Esophagus muscularis mucosa (tissue), 4 donors: ENCODE measurements around the gene JAK3. TPM values are rescaled to one million over a fixed set of nuclear protein-coding genes. Genes with fewer than 3 reads are reported as not detected.
"Not testable (repeated sequence)": the region's sequence is repeated elsewhere in the genome, so short reads cannot be mapped to it uniquely, and the experiment has no call there.

Experiments
- DNase-seq: peaks from one replicate; pipeline ENCODE4 v3.0.0-alpha.2; 2017; ENCODE audit errors: extremely low spot score
- H3K27ac ChIP-seq, 4 donors: fragments of 200-600 bp; sonication (generic); replicated peaks in 1 of 4; 1 replicate in 3 of 4; 2 replicates in 1 of 4; pipeline ENCODE4 v1.5.1; 2016 to 2019; ENCODE audit warnings: mild to moderate bottlenecking in 1 of 4
- H3K27me3 ChIP-seq, 4 donors: fragments of 200-600 bp; sonication (generic); one replicate each; pipeline versions ENCODE4 v1.5.1 to v1.6.0; 2016 to 2019
- H3K36me3 ChIP-seq, 4 donors: fragments of 200-600 bp; sonication (generic); one replicate each; pipeline ENCODE4 v1.5.1; 2016 to 2019
- H3K4me1 ChIP-seq, 4 donors: fragments of 200-600 bp; sonication (generic); one replicate each; pipeline ENCODE4 v1.5.1; 2016 to 2019
- H3K4me3 ChIP-seq, 4 donors: fragments of 200-600 bp; sonication (generic); 1 replicate in 2 of 4; 2 replicates in 2 of 4; pipeline ENCODE4 v1.5.1; 2016 to 2019; ENCODE audit warnings: mild to moderate bottlenecking in 4 of 4, moderate library complexity in 1 of 4
- H3K9me3 ChIP-seq, 4 donors: fragments of 200-600 bp; sonication (generic); 1 replicate in 3 of 4; 2 replicates in 1 of 4; pipeline ENCODE4 v1.5.1; 2016 to 2019
- CTCF ChIP-seq, 3 experiments: fragments of 200-600 bp in 2 of 3; fragments of 450-650 bp in 1 of 3; sonication (generic) in 2 of 3; IDR thresholded peaks; one replicate each; pipeline ENCODE4 v1.5.1; 2017 to 2019; ENCODE audit warnings: antibody characterized with exemption in 3 of 3, mild to moderate bottlenecking in 2 of 3, moderate library complexity in 1 of 3
- EP300 ChIP-seq: sonication (generic); formaldehyde crosslinking; IDR thresholded peaks from one replicate; pipeline ENCODE4 v1.6.1; 2017; ENCODE audit warnings: antibody characterized with exemption
- POLR2A ChIP-seq: fragments of 450-650 bp; IDR thresholded peaks from one replicate; pipeline ENCODE4 v1.6.1; 2017; ENCODE audit warnings: antibody characterized with exemption, moderate library complexity, mild to moderate bottlenecking, low read depth
- POLR2AphosphoS5 ChIP-seq, 2 donors: sonication (generic); formaldehyde crosslinking; IDR thresholded peaks; one replicate each; pipeline ENCODE4 v1.6.1; 2017; ENCODE audit warnings: antibody characterized with exemption in 2 of 2
- WGBS: methylation state at CpG from one replicate; pipeline ENCODE4 v1.1.5; 2018; 5-methylcytosine and 5-hydroxymethylcytosine counted together
- intact Hi-C: fragments of 100-400 bp; cut with DNase I; formaldehyde crosslinking; loops from one replicate; pipeline ENCODE4 v1.15.1; 2023
- total RNA-seq, 4 donors: library from RNA; depleted of rRNA; stranded (reverse); fragments of >200 nt; gene quantifications; one replicate each; pipeline versions ENCODE4 v1.1.0 to v1.2.1, GENCODE V29; 2016

The JAK3 gene
- total RNA-seq, 4 donors from 2014 or later, result 2.1 to 8.9 (median 3.4) TPM

- no peaks in the 10 kb centered on the region for H3K4me1 ChIP-seq
- DNase-seq, result no peak
- peaks cover 0 to 83% (median 0%) of the 10 kb centered on the region in 4 donors for H3K27me3 ChIP-seq
- no peak for TF ChIP-seq CTCF (IDR thresholded peaks at IDR 0.05)
- no peak for TF ChIP-seq POLR2A
- H3K27ac ChIP-seq, result no peak overlapping the region
- H3K4me3 ChIP-seq, result no peak overlapping the region
- intact Hi-C loops, result no loop called here
- WGBS, result 67% methylated on average over 9 of the region's 12 CpGs
- H3K9me3 ChIP-seq, result no peaks in the 10 kb centered on the region
- H3K36me3 ChIP-seq, result no peaks in the 10 kb centered on the region
These were observed 45.5 kb downstream of the JAK3 start for GRCh38 chr19:17802137-17802858.

- H3K4me1 ChIP-seq, H3K4me3 ChIP-seq, H3K27ac ChIP-seq, DNase-seq, intact Hi-C loops, H3K36me3 ChIP-seq, H3K9me3 ChIP-seq: not testable (repeated sequence)
- WGBS, result 80% methylated on average over 3 of the region's 3 CpGs
- peaks cover 3 to 90% (median 22%) of the 10 kb centered on the region in 4 donors for H3K27me3 ChIP-seq
These were observed 49.2 kb downstream of the JAK3 start for GRCh38 chr19:17798599-17798998.

GRCh38 chr19:17797424-17798201 lies 50.2 kb downstream of the JAK3 start:
- peaks cover 3 to 93% (median 25%) of the 10 kb centered on the region in 4 donors for H3K27me3 ChIP-seq
- H3K36me3 ChIP-seq, result no peaks in the 10 kb centered on the region
- DNase-seq, result no peak
- no peaks in the 10 kb centered on the region for H3K9me3 ChIP-seq
- TF ChIP-seq EP300, result no peak
- TF ChIP-seq CTCF (IDR thresholded peaks at IDR 0.05), result no peak
- TF ChIP-seq POLR2AphosphoS5 (IDR thresholded peaks at IDR 0.05), result no peak
- TF ChIP-seq POLR2A, result no peak
- no peak overlapping the region for H3K4me3 ChIP-seq
- peaks cover 0 to 9% (median 5%) of the 10 kb centered on the region in 4 donors for H3K4me1 ChIP-seq
- 57% methylated on average over 11 of the region's 11 CpGs for WGBS
- intact Hi-C loops, result no loop called here
- no peak overlapping the region for H3K27ac ChIP-seq

GRCh38 chr19:17796838-17797423 lies 50.9 kb downstream of the JAK3 start:
- intact Hi-C loops, result no loop called here
- TF ChIP-seq POLR2AphosphoS5 (IDR thresholded peaks at IDR 0.05) (no peak), POLR2A (no peak), CTCF (IDR thresholded peaks at IDR 0.05) (no peak), EP300 (no peak)
- Histone ChIP-seq H3K9me3 (no peaks in the 10 kb centered on the region), H3K4me3 (no peak overlapping the region), H3K4me1 (peaks cover 0 to 9% (median 6%) of the 10 kb centered on the region in 4 donors), H3K27ac (no peak overlapping the region), H3K36me3 (no peaks in the 10 kb centered on the region), H3K27me3 (peaks cover 3 to 91% (median 25%) of the 10 kb centered on the region in 4 donors)
- WGBS, result 100% methylated on average over 1 of the region's 1 CpG
- DNase-seq, result no peak
